Endothelial cell of umbilical vein (primary cell): ENCODE data around the gene LIMK2.

Experiments
- EZH2 ChIP-seq: IDR thresholded peaks from 2 replicates; pipeline ENCODE4 v1.6.1; 2012; ENCODE audit warnings: borderline replicate concordance, low read depth, mild to moderate bottlenecking, moderate library complexity, low read length, inconsistent platforms; ENCODE audit not compliant: severe bottlenecking
- MAX ChIP-seq: IDR thresholded peaks from 2 replicates; pipeline ENCODE4 v1.6.1; 2011; ENCODE audit not compliant: insufficient read depth, insufficient read length
- POLR2A ChIP-seq: IDR thresholded peaks from 2 replicates; pipeline ENCODE4 v1.6.1; 2012; ENCODE audit warnings: low read depth, mild to moderate bottlenecking, control low read depth, low read length
- TF ChIP-seq, protein P1 (sequence below), 2 donors: IDR thresholded peaks; 1 replicate in 1 of 2; 2 replicates in 1 of 2; pipeline ENCODE4 v1.5.1; 2011; ENCODE audit warnings: low read length in 2 of 2, mild to moderate bottlenecking in 2 of 2, moderate library complexity in 2 of 2, control low read depth in 1 of 2, inconsistent platforms in 1 of 2, low read depth in 1 of 2; ENCODE audit not compliant: insufficient read depth in 1 of 2; ENCODE audit errors: extremely low read depth in 1 of 2

- TF ChIP-seq POLR2A (no peak), EZH2 (no peak), MAX (no peak)
- TF ChIP-seq, protein P1, sequence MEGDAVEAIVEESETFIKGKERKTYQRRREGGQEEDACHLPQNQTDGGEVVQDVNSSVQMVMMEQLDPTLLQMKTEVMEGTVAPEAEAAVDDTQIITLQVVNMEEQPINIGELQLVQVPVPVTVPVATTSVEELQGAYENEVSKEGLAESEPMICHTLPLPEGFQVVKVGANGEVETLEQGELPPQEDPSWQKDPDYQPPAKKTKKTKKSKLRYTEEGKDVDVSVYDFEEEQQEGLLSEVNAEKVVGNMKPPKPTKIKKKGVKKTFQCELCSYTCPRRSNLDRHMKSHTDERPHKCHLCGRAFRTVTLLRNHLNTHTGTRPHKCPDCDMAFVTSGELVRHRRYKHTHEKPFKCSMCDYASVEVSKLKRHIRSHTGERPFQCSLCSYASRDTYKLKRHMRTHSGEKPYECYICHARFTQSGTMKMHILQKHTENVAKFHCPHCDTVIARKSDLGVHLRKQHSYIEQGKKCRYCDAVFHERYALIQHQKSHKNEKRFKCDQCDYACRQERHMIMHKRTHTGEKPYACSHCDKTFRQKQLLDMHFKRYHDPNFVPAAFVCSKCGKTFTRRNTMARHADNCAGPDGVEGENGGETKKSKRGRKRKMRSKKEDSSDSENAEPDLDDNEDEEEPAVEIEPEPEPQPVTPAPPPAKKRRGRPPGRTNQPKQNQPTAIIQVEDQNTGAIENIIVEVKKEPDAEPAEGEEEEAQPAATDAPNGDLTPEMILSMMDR (IDR thresholded peaks at IDR 0.05; ENCODE audit: extremely low read depth in 1 of 2, insufficient read depth in 1 of 2, low read depth in 1 of 2, low read length in 2 of 2): no peak
These were observed 93.1 kb downstream of the LIMK2 start for GRCh38 chr22:31305194-31305593.
